SK-N-SH treated with all-trans-retinoic acid at 6 μM for 48 hours (cell line): Measurements from ENCODE around the gene TOR3A.

ENCODE experiments used
- BACH2 ChIP-seq: fragments of 250-450 bp; sonication (Bioruptor Pico); IDR thresholded peaks from 2 replicates; pipeline ENCODE4 v1.9.0; 2021; ENCODE audit warnings: mild to moderate bottlenecking, borderline replicate concordance
- CSDC2 ChIP-seq: fragments of 250-450 bp; sonication (Bioruptor Pico); IDR thresholded peaks from 2 replicates; pipeline ENCODE4 v1.5.0; 2020; ENCODE audit warnings: mild to moderate bottlenecking, moderate library complexity
- OSR1 ChIP-seq: fragments of 250-450 bp; sonication (Bioruptor Pico); IDR thresholded peaks from 2 replicates; pipeline ENCODE4 v1.8.0; 2022; ENCODE audit warnings: moderate library complexity, mild to moderate bottlenecking, inconsistent platforms
- TCF4 ChIP-seq: fragments of 250-450 bp; sonication (Bioruptor Pico); IDR thresholded peaks from 2 replicates; pipeline ENCODE4 v1.8.0; 2021; ENCODE audit warnings: mild to moderate bottlenecking, moderate library complexity, borderline replicate concordance
- ZFP3 ChIP-seq: fragments of 250-450 bp; sonication (Bioruptor Pico); IDR thresholded peaks from 2 replicates; pipeline ENCODE4 v1.5.0; 2020; ENCODE audit warnings: mild to moderate bottlenecking, moderate library complexity
- ZNF565 ChIP-seq: fragments of 450-650 bp; formaldehyde crosslinking; conservative IDR thresholded peaks from 2 replicates; pipeline ENCODE4 v1.5.0; 2020; ENCODE audit warnings: low read depth, mild to moderate bottlenecking, moderate library complexity
- ZNF70 ChIP-seq: fragments of 450-650 bp; formaldehyde crosslinking; IDR thresholded peaks from 2 replicates; pipeline ENCODE4 v1.5.0; 2020; ENCODE audit warnings: mild to moderate bottlenecking, moderate library complexity
- TF ChIP-seq, protein P1 (sequence below): fragments of 250-450 bp; sonication (Bioruptor Pico); IDR thresholded peaks from 2 replicates; pipeline ENCODE4 v1.5.1; 2020; ENCODE audit warnings: low read depth, mild to moderate bottlenecking, moderate library complexity
- TF ChIP-seq, protein P2 (sequence below): fragments of 250-450 bp; sonication (Bioruptor Pico); IDR thresholded peaks from 2 replicates; pipeline ENCODE4 v1.8.0; 2020; ENCODE audit warnings: mild to moderate bottlenecking, moderate library complexity, borderline replicate concordance

DNA sequence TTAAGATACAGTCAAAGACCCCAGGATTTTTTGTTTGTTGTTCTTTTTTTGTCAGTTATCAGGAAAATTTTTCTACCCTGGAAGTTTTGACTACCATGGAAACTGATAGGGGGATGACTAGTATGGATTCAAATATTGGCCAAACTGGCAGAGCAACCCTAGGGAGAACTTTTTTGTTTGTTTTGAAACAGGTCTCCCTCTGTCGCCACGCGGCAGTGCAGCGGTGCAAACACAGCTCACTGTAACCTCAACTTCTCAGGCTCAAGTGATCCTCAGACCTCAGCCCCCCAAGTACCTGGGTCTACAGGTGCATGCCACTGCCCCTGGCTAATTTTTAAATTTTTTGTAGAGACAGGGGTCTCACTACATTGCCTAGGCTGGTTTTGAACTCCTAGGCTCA is 46.6 kb downstream of the TOR3A start:
- TF ChIP-seq ZNF70 (CRISPR knock-in tag) (no peak), BACH2 (CRISPR knock-in tag) (no peak), CSDC2 (CRISPR knock-in tag) (no peak), ZNF565 (no peak), ZFP3 (no peak), OSR1 (CRISPR knock-in tag) (no peak), TCF4 (CRISPR knock-in tag) (no peak)
- TF ChIP-seq, protein P1, sequence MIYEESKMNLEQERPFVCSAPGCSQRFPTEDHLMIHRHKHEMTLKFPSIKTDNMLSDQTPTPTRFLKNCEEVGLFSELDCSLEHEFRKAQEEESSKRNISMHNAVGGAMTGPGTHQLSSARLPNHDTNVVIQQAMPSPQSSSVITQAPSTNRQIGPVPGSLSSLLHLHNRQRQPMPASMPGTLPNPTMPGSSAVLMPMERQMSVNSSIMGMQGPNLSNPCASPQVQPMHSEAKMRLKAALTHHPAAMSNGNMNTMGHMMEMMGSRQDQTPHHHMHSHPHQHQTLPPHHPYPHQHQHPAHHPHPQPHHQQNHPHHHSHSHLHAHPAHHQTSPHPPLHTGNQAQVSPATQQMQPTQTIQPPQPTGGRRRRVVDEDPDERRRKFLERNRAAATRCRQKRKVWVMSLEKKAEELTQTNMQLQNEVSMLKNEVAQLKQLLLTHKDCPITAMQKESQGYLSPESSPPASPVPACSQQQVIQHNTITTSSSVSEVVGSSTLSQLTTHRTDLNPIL (CRISPR knock-in tag) = no peak
- TF ChIP-seq, protein P2, sequence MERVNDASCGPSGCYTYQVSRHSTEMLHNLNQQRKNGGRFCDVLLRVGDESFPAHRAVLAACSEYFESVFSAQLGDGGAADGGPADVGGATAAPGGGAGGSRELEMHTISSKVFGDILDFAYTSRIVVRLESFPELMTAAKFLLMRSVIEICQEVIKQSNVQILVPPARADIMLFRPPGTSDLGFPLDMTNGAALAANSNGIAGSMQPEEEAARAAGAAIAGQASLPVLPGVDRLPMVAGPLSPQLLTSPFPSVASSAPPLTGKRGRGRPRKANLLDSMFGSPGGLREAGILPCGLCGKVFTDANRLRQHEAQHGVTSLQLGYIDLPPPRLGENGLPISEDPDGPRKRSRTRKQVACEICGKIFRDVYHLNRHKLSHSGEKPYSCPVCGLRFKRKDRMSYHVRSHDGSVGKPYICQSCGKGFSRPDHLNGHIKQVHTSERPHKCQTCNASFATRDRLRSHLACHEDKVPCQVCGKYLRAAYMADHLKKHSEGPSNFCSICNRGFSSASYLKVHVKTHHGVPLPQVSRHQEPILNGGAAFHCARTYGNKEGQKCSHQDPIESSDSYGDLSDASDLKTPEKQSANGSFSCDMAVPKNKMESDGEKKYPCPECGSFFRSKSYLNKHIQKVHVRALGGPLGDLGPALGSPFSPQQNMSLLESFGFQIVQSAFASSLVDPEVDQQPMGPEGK (CRISPR knock-in tag) = no peak
